MM.1S (cell line): ENCODE data around the gene RPE.
A peak's percentile ranks its signal among the peaks of the same experiment; 100 is the strongest.

Experiments used
- DNase-seq: peaks from one replicate; pipeline ENCODE4 v3.0.0-alpha.2; 2015
- H2AFZ ChIP-seq: fragments of 300-600 bp; sonication (generic); 2 replicates; pipeline ENCODE4 v1.6.0; 2016; ENCODE audit warnings: antibody characterized with exemption, low read length
- H3F3A ChIP-seq: fragments of 300-600 bp; sonication (generic); 2 replicates; pipeline ENCODE4 v1.6.1; 2016; ENCODE audit warnings: mild to moderate bottlenecking, antibody characterized with exemption, low read length, moderate library complexity, mixed read lengths; ENCODE audit not compliant: insufficient read depth
- H3K27ac ChIP-seq: fragments of 300-600 bp; sonication (generic); 2 replicates; pipeline ENCODE4 v1.5.1; 2016; ENCODE audit warnings: mild to moderate bottlenecking, low read length
- H3K27me3 ChIP-seq: fragments of 300-600 bp; sonication (generic); replicated peaks from 2 replicates; pipeline ENCODE4 v1.6.0; 2016; ENCODE audit warnings: low read length; ENCODE audit not compliant: insufficient read depth
- H3K36me3 ChIP-seq: fragments of 300-600 bp; sonication (generic); replicated peaks from 2 replicates; pipeline ENCODE4 v1.6.1; 2016; ENCODE audit warnings: mild to moderate bottlenecking, low read length, mixed read lengths; ENCODE audit not compliant: insufficient read depth
- H3K4me1 ChIP-seq: fragments of 300-600 bp; sonication (generic); 2 replicates; pipeline ENCODE4 v1.6.1; 2016; ENCODE audit warnings: low read length, mixed read lengths
- H3K4me2 ChIP-seq: fragments of 300-600 bp; sonication (generic); 2 replicates; pipeline ENCODE4 v1.6.0; 2016; ENCODE audit warnings: low read depth, low read length
- H3K4me3 ChIP-seq: fragments of 300-600 bp; sonication (generic); 2 replicates; pipeline ENCODE4 v1.5.1; 2016; ENCODE audit warnings: low read length, mixed read lengths
- H3K79me2 ChIP-seq: fragments of 300-600 bp; sonication (generic); 2 replicates; pipeline ENCODE4 v1.6.1; 2016; ENCODE audit warnings: mixed run types, low read length, mixed read lengths
- H3K9ac ChIP-seq: fragments of 300-600 bp; sonication (generic); 2 replicates; pipeline ENCODE4 v1.6.1; 2016; ENCODE audit warnings: low read length, mixed read lengths
- H3K9me2 ChIP-seq: fragments of 300-600 bp; sonication (generic); replicated peaks from 2 replicates; pipeline ENCODE4 v1.6.1; 2016; ENCODE audit warnings: mild to moderate bottlenecking, low read length, mixed read lengths; ENCODE audit not compliant: insufficient read depth
- H3K9me3 ChIP-seq: fragments of 300-600 bp; sonication (generic); replicated peaks from 2 replicates; pipeline ENCODE4 v1.6.1; 2016; ENCODE audit warnings: mild to moderate bottlenecking, low read length, mixed read lengths; ENCODE audit not compliant: insufficient read depth
- H4K20me1 ChIP-seq: fragments of 300-600 bp; sonication (generic); 2 replicates; pipeline ENCODE4 v1.6.1; 2016; ENCODE audit warnings: mild to moderate bottlenecking, low read length, moderate library complexity, mixed read lengths; ENCODE audit not compliant: insufficient read depth
- EZH2 ChIP-seq: fragments of 300-600 bp; sonication (generic); optimal IDR thresholded peaks from 2 replicates; pipeline ENCODE3; 2017; ENCODE audit warnings: low read depth, mild to moderate bottlenecking, antibody characterized with exemption, low read length, mixed read lengths
- EZH2phosphoT487 ChIP-seq: fragments of 300-600 bp; sonication (generic); IDR thresholded peaks from 2 replicates; pipeline ENCODE4 v1.6.1; 2018; ENCODE audit warnings: antibody characterized with exemption, low read length
- TF ChIP-seq, protein P1 (sequence below): fragments of 300-600 bp; sonication (generic); IDR thresholded peaks from 2 replicates; pipeline ENCODE4 v1.5.1; 2016; ENCODE audit warnings: antibody characterized with exemption, low read length, mixed read lengths

Gene RPE

DNA sequence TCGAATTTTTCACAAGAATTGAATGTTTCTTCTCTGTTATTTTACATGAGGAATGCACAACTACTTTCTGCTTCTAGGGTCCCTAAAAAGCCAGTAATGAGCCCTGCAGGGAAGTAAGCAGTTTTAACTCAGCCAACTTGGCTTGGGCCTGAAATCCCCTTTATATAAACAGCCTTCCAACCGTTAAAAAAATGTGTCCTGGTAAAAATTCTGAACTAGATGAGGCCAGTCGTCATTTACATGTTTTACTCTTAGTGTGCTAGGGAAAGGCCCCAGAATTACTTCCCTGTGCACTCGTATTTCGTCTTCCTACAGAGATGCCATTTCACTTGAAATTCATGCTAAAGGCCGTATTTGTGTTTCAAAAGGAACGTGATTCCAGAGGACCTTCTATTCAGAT is 42.4 kb upstream of the RPE start:
- Histone ChIP-seq H3K27ac (no peak overlapping the region), H3F3A (no peaks in the 10 kb centered on the region), H3K4me1 (peaks cover 4% of the 10 kb centered on the region; the same call in 1 of the 2 replicates), H4K20me1 (no peaks in the 10 kb centered on the region), H3K9me3 (no peaks in the 10 kb centered on the region), H2AFZ (no peak overlapping the region), H3K9me2 (no peaks in the 10 kb centered on the region), H3K4me3 (no peak overlapping the region), H3K79me2 (no peaks in the 10 kb centered on the region), H3K27me3 (no peaks in the 10 kb centered on the region), H3K4me2 (no peak overlapping the region), H3K36me3 (no peaks in the 10 kb centered on the region), H3K9ac (no peak overlapping the region)
- no peak for DNase-seq
- TF ChIP-seq EZH2phosphoT487 (no peak), EZH2 (no peak)
- TF ChIP-seq, protein P1, sequence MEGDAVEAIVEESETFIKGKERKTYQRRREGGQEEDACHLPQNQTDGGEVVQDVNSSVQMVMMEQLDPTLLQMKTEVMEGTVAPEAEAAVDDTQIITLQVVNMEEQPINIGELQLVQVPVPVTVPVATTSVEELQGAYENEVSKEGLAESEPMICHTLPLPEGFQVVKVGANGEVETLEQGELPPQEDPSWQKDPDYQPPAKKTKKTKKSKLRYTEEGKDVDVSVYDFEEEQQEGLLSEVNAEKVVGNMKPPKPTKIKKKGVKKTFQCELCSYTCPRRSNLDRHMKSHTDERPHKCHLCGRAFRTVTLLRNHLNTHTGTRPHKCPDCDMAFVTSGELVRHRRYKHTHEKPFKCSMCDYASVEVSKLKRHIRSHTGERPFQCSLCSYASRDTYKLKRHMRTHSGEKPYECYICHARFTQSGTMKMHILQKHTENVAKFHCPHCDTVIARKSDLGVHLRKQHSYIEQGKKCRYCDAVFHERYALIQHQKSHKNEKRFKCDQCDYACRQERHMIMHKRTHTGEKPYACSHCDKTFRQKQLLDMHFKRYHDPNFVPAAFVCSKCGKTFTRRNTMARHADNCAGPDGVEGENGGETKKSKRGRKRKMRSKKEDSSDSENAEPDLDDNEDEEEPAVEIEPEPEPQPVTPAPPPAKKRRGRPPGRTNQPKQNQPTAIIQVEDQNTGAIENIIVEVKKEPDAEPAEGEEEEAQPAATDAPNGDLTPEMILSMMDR, result no peak

DNA sequence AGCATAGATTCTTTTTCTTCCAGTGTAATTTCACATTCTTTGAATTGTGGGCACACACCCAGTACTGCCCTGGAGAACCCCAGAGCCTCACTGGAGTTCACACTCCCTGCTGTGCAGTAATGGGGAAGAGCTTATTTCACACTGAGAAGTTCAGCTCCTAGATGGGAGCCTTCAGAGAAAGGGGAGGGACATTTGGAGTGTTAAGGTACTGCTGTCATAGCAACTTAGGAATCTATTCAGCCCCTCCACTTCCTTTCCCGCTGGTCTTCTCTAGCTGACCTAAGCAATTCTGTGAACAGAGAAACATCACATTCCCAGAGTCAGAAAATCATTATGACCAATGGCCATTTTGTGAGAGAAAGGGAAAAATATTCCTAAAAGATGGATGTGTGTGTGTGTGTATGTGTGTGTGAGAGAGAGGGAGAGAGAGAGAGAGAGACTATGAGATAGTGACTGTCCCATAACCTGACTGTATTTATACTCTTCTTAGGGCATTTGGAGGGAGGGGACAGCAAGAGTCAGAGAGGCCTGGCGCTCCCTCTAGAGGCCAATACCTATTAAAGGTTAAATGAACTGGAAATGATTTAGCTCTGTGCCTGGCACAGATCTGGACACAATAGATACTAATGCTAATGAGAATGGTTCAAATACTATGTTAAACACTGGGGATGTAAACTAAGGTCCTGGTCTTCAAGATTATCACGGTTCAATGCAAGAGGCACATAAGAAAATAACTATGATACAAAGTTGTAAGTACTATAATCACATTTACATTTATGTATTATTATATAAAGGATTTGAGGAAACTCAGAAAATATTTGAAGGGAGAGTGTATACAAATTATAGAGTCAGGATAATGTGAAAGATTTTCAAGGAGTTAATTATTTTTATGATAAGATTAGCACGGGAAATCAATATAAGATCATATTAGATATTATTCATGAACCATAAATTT is 41.5 kb upstream of the RPE start:
- no peaks in the 10 kb centered on the region for H3K36me3 ChIP-seq
- H3K27me3 ChIP-seq, result no peaks in the 10 kb centered on the region
- peaks cover 4% of the 10 kb centered on the region; the same call in 1 of the 2 replicates for H3K4me1 ChIP-seq
- no peaks in the 10 kb centered on the region for H3K9me2 ChIP-seq
- H3F3A ChIP-seq, result no peaks in the 10 kb centered on the region
- no peaks in the 10 kb centered on the region for H4K20me1 ChIP-seq
- peak overlapping the region; percentile 47 for H2AFZ ChIP-seq
- no peak overlapping the region for H3K9ac ChIP-seq
- no peak overlapping the region for H3K4me2 ChIP-seq
- TF ChIP-seq, protein P1, result peak; percentile 82
- TF ChIP-seq EZH2phosphoT487 (no peak), EZH2 (no peak)
- H3K9me3 ChIP-seq, result no peaks in the 10 kb centered on the region
- no peak overlapping the region for H3K27ac ChIP-seq
- H3K79me2 ChIP-seq, result no peaks in the 10 kb centered on the region
- DNase-seq, result peak; percentile 72
- H3K4me3 ChIP-seq, result no peak overlapping the region

DNA sequence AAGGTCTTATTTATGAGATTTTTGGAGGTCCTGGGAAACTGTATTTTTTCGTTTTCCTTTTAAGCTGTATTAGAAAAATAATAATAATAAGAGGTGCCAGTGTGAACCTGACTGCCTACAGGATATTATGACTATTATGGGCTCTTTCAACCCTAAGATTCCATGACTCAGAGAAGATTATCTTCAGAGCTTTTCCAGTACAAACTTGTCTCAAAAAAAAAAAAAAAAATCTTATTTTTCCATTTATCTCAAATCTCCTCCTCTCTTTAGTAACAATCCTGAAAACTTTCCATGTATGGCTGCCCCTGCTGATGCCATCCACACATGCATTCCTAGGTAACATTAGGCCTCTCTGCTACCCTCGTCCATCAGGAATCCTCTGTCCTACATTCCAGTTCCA is 36.7 kb upstream of the RPE start:
- H3K9me3 ChIP-seq, result no peaks in the 10 kb centered on the region
- no peaks in the 10 kb centered on the region for H3K79me2 ChIP-seq
- no peak for DNase-seq
- H3K4me2 ChIP-seq, result no peak overlapping the region
- no peak overlapping the region for H3K27ac ChIP-seq
- H3K4me1 ChIP-seq, result peaks cover 1% of the 10 kb centered on the region; the same call in 1 of the 2 replicates
- no peak overlapping the region for H2AFZ ChIP-seq
- no peaks in the 10 kb centered on the region for H4K20me1 ChIP-seq
- H3F3A ChIP-seq, result no peaks in the 10 kb centered on the region
- H3K36me3 ChIP-seq, result no peaks in the 10 kb centered on the region
- no peak for TF ChIP-seq EZH2
- TF ChIP-seq, protein P1, result no peak
- TF ChIP-seq EZH2phosphoT487, result no peak
- no peak overlapping the region for H3K4me3 ChIP-seq
- no peaks in the 10 kb centered on the region for H3K9me2 ChIP-seq
- no peaks in the 10 kb centered on the region for H3K27me3 ChIP-seq
- H3K9ac ChIP-seq, result no peak overlapping the region
